ENCODE measurements around the gene KCNJ4. TPM values are rescaled to one million over a fixed set of nuclear protein-coding genes. Genes with fewer than 3 reads are reported as not detected.

KCNJ4 gene
- total RNA-seq, 1 experiment from 2014 or later, result 0.18 TPM

DNA sequence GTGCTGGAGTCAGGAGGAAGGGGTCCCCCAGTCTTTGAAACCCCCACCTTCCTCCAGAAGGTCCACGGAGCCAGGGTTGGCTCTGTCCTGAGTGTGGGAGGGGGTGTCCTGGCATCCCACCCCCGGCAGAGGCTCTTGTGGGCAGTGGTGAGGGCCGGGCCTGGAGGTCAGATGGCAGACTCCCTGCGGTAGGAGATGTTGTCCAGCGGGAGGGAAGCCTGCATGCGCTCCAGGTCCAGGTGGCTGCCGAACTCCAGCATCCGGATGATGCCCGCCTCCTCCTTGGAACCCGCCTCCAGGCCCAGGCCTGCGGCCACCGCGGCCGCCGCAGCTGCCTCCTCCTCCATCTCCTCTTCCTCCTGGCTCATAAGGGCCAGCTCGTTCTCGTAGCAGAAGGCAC, 28.4 kb downstream of the KCNJ4 start:
- DNase-seq (ENCODE audit: low read depth, low spot score) (no peak), ATAC-seq (no peak)
- Histone ChIP-seq H3K9me3 (ENCODE audit: control insufficient read depth, insufficient read depth, low read depth, low read length) (no peaks in the 10 kb centered on the region), H3K27me3 (ENCODE audit: control insufficient read depth, insufficient read depth, low read length) (no peaks in the 10 kb centered on the region), H3K36me3 (ENCODE audit: control insufficient read depth, insufficient read depth, low read length) (no peaks in the 10 kb centered on the region), H3K27ac (ENCODE audit: low read length) (no peak overlapping the region), H3K4me1 (ENCODE audit: control insufficient read depth, insufficient read depth, low read length) (no peaks in the 10 kb centered on the region; the same call in 1 of the 2 replicates), H3K4me3 (ENCODE audit: low read depth in 2 of 2, low read length in 2 of 2) (no peak overlapping the region)
- intact Hi-C loops (cut with micrococcal nuclease; ENCODE audit: unreplicated experiment) (no loop called here), in situ Hi-C loops (cut with HindIII; ENCODE audit: low pct_unique_long_range_greater_than_20kb, low sequenced_read_pairs) (no loop called here)
- TF ChIP-seq, protein P1, sequence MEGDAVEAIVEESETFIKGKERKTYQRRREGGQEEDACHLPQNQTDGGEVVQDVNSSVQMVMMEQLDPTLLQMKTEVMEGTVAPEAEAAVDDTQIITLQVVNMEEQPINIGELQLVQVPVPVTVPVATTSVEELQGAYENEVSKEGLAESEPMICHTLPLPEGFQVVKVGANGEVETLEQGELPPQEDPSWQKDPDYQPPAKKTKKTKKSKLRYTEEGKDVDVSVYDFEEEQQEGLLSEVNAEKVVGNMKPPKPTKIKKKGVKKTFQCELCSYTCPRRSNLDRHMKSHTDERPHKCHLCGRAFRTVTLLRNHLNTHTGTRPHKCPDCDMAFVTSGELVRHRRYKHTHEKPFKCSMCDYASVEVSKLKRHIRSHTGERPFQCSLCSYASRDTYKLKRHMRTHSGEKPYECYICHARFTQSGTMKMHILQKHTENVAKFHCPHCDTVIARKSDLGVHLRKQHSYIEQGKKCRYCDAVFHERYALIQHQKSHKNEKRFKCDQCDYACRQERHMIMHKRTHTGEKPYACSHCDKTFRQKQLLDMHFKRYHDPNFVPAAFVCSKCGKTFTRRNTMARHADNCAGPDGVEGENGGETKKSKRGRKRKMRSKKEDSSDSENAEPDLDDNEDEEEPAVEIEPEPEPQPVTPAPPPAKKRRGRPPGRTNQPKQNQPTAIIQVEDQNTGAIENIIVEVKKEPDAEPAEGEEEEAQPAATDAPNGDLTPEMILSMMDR (IDR thresholded peaks at IDR 0.05), result no peak
- TF ChIP-seq SIN3A (IDR thresholded peaks at IDR 0.05; ENCODE audit: borderline replicate concordance, insufficient read depth, low read depth, low read length), result no peak
- TF ChIP-seq POLR2AphosphoS5 (IDR thresholded peaks at IDR 0.05; ENCODE audit: low read depth, low read length), result no peak
- TF ChIP-seq, protein P2, sequence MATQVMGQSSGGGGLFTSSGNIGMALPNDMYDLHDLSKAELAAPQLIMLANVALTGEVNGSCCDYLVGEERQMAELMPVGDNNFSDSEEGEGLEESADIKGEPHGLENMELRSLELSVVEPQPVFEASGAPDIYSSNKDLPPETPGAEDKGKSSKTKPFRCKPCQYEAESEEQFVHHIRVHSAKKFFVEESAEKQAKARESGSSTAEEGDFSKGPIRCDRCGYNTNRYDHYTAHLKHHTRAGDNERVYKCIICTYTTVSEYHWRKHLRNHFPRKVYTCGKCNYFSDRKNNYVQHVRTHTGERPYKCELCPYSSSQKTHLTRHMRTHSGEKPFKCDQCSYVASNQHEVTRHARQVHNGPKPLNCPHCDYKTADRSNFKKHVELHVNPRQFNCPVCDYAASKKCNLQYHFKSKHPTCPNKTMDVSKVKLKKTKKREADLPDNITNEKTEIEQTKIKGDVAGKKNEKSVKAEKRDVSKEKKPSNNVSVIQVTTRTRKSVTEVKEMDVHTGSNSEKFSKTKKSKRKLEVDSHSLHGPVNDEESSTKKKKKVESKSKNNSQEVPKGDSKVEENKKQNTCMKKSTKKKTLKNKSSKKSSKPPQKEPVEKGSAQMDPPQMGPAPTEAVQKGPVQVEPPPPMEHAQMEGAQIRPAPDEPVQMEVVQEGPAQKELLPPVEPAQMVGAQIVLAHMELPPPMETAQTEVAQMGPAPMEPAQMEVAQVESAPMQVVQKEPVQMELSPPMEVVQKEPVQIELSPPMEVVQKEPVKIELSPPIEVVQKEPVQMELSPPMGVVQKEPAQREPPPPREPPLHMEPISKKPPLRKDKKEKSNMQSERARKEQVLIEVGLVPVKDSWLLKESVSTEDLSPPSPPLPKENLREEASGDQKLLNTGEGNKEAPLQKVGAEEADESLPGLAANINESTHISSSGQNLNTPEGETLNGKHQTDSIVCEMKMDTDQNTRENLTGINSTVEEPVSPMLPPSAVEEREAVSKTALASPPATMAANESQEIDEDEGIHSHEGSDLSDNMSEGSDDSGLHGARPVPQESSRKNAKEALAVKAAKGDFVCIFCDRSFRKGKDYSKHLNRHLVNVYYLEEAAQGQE (IDR thresholded peaks at IDR 0.05; ENCODE audit: insufficient read depth in 1 of 2, low read depth in 2 of 2, low read length in 1 of 2), result no peak
- TF ChIP-seq TCF7L2 (IDR thresholded peaks at IDR 0.05; ENCODE audit: low read depth, low read length), result no peak
- ChIA-PET POLR2A (no interaction called here), CTCF (no interaction called here)
- BruUV-seq (replicated peaks), result no TSS peak

DNA sequence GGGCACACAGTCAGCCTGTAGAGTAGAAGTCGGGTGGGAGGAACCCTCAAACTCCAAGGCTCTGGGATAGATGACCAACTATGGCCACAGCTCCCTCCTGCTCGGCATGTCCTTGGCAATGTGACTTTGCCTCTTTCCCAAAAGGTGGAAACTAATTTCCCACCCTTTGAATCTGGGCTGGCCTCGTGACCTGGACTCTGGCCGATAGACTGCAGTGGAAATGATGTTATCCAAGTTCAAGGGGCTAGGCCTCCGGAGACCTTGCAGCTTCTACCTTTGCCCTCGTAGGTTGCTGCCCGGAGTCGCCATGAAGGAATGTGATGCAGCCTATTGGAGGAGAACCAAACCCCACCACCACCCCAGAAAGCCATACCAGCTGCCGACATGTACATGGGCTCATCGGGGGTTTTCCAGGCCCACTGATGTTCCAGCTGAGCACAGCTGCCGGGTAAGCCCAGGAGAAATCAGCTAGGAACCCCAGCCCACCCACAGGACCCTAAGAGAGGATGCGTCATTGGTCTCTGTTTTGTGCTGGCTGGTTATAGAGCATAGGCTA, 30.4 kb downstream of the KCNJ4 start:
- Histone ChIP-seq H3K27ac (ENCODE audit: low read length) (no peak overlapping the region), H3K4me3 (ENCODE audit: low read depth in 2 of 2, low read length in 2 of 2) (no peak overlapping the region), H3K36me3 (ENCODE audit: control insufficient read depth, insufficient read depth, low read length) (no peaks in the 10 kb centered on the region), H3K9me3 (ENCODE audit: control insufficient read depth, insufficient read depth, low read depth, low read length) (no peaks in the 10 kb centered on the region), H3K27me3 (ENCODE audit: control insufficient read depth, insufficient read depth, low read length) (no peaks in the 10 kb centered on the region), H3K4me1 (ENCODE audit: control insufficient read depth, insufficient read depth, low read length) (no peaks in the 10 kb centered on the region; the same call in 1 of the 2 replicates)
- in situ Hi-C loops (cut with HindIII; ENCODE audit: low pct_unique_long_range_greater_than_20kb, low sequenced_read_pairs), result no loop called here
- BruUV-seq (replicated peaks), result no TSS peak
- ChIA-PET POLR2A (interaction anchor here (0.6 kb wide), 2 partner anchors 78 to 100 kb away, joined by 3 to 9 read pairs; no protein-coding TSS in a partner anchor), CTCF (no interaction called here)
- DNase-seq (ENCODE audit: low read depth, low spot score), result no peak
- no peak for ATAC-seq
- TF ChIP-seq TCF7L2 (IDR thresholded peaks at IDR 0.05; ENCODE audit: low read depth, low read length), result no peak
- TF ChIP-seq, protein P1 (IDR thresholded peaks at IDR 0.05), result no peak
- TF ChIP-seq, protein P2 (IDR thresholded peaks at IDR 0.05; ENCODE audit: insufficient read depth in 1 of 2, low read depth in 2 of 2, low read length in 1 of 2), result no peak
- TF ChIP-seq SIN3A (IDR thresholded peaks at IDR 0.05; ENCODE audit: borderline replicate concordance, insufficient read depth, low read depth, low read length), result no peak
- no peak for TF ChIP-seq POLR2AphosphoS5 (IDR thresholded peaks at IDR 0.05; ENCODE audit: low read depth, low read length)
- intact Hi-C loops (cut with micrococcal nuclease; ENCODE audit: unreplicated experiment), result no loop called here

All from Panc1 (cell line).